HUDEP-2 (cell line): ENCODE measurements around the gene ATP1A4.

ENCODE experiments used
- DNase-seq, 76 experiments: peaks; one replicate each; lab custom pipeline; 2025; ENCODE audit not compliant: unreplicated experiment in 76 of 76; lab: John Stamatoyannopoulos, UW

Gene ATP1A4

DNA sequence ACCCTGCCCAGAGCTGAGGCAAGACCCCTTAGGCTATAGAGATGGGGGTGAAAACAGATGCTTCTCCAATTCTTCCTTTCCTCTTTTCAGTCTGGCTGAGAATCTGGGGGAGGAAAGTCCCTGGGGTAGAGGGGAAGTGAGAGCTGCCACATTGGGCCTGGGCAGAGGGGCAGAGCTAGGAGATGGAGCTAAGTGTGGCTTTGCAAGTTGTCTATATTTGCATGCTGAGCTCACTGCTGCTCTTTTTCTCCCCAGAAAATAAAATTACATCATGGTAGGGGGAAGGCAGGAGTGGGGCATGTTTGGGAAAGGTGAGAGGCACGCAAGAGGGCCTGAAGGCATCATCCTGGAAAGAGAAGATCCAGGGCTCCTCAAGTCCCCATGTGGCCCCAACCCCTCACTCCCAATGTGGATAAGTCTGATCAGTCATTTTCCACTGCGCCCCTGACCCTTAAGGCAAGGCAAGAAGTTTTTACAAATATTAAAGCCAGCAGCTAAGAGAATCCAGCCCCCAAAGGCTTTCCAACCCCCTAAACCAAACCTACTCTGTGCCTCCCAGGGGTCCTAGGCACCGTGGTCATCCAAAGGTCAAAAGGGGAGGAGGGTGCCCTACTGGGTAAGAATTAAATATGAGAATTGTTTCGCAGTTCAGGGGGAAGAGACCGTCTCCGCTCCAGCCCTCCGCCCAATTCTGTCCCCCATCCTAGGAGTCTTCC, 53.3 kb downstream of the ATP1A4 start:
- DNase-seq, result no peak

DNA sequence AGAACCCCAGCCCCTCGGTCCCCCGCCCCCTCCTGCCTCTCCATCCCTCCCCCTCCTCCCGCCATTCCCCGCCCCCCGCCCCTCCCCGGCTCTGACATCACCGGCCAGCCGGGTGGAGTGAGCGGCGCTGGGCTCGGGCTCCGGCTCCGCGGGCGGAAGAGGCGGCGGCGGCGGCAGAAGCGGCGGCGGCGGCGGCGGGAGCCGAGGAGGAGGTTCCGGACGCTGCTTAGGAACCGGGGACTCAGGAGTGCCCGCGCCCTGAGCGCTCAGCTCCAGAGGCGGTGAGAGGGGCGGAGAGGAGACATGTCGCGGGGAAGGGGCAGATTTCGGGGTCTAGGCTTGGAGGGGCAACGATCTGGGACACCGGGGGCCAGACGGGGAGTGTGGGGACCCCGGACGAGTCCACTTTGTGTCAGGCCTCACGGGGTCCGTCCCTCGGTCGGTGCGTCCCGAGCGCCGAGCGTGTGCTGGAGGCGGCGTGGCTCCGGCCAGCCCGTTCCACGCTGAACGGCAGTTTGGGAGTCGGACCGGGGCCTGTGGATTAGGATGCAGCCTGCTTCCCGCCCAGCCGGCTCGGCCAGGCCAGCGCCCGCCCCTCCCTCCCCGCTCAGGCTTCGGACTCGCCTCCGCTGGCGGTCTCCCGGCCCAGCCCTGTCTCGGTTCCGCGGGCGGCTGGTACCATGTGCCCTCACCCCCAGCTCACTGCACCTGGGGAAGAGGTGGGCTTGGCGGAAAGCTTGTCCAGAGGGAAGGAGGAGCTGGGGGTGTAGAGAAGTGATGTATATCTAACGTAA, 54.0 kb downstream of the ATP1A4 start, which contains the start of gene PEA15:
Gene PEA15, plus strand, starts transcription at position 143 of the 794 bp plus-strand sequence. CDS start 6,161 bp downstream, outside the sequence.
- peak in 44 of 76 experiments; percentile 5 to 56 (median 38) for DNase-seq

- DNase-seq, result peak in 9 of 76 experiments; percentile 4 to 28 (median 18)
Measured at GRCh38 chr1:160206036-160206389, 54.6 kb downstream of the ATP1A4 start.

DNA sequence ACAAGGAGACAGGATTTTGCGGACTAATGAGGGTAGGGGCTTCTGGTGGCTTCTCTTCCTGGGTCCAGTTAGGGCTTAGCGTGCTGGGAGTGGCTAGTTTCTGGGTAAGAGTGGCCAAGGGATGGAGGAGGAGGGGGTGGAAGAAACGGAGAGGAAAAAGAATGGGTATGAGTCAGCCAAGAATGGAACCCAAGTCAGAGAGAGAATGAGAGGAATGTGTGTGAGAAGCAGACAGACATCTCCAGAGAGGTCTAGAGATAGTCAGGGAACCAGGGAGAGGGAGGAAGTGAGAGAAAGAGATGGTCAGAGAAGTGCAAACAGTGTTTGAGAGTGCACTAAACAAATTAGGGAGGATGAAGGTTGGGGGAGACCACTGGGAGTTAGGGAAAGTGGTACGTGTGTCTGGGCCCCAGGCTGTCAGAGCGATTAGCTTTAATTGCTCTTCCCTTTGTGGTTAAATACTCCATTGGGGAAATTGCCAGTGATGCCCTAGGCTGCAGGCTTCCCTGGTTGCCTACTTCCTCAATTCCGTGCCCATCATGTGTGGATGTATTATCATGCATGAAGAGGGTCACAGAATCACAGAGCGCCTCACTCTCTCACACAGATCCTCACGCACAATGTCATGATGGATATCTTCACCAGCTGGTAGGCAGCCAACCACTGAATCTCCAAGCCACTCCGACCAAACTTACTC, 55.2 kb downstream of the ATP1A4 start:
- no peak for DNase-seq

- no peak for DNase-seq
Measured at GRCh38 chr1:160207118-160207650, 55.8 kb downstream of the ATP1A4 start.

DNA sequence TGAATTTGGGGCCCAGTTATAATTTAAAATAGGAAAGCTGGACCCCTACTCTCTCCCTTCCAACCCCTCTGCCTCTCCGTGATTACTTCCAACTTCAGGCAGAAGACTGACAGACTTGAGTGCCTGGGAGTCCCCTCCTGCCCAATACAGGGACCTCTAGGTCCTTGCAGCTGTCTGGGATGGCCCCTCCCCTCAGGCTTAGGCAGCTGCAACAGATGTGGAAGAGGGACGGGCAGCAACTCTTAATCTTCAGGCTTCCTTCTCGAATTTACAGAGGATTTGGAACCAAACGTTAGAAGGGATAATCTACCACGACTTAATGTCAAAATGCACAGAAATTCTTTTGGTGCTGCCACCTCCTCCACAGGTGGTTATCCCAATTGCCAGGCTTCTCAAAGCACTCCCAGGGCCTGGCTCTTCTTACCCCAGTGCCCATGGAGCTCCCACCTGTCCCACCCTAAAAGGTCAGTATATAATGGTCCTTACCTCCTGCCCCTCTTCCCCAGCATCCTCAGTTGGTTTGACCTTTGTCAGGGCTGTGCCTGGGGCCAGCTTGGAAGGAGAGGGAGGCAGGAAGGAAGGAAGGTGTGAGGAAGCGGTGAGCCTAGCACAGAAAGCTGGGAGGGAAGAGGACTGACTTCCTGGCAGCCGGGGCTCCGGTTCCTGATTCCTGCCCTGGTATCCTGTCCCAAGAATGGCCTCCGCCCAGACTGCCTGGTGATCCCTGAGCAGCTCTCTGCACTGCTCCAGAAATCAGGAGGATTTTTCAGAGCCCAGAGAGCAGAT, 56.6 kb downstream of the ATP1A4 start:
- no peak for DNase-seq

DNA sequence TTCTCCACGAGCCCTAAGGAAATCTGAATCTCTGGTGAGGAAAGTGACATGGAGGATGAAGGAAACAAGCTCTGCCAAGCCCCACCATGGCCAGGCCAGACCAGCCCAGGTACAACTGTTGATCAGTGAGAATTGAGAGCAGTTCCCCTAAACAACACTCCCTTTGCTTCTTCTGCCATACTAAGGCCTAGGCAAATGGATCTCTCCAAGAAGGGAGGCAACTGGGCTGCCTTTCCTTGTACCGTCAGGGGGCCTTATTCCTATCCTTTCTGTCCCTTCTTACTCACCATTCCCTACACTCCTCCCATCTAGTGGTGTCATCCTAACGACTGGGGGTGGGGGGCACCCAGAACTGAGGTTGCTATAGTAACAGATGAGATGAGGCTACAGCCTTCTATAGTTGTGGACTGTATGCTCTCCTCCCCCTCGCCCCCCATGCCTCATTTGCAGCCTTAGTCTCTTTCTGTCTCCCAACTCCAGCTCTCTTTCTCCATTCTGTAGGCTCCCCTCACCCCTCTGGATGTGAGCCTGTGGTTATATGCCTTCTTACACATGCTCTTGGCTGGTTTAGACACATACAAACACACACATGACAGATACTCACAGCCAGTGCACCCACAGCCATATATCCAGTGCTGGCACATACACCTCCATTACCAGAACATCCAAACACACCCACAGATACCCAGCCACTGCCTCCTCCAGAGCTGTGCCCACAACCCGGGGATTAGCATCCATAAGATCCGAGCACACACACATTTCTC, 57.3 kb downstream of the ATP1A4 start:
- no peak for DNase-seq

DNA sequence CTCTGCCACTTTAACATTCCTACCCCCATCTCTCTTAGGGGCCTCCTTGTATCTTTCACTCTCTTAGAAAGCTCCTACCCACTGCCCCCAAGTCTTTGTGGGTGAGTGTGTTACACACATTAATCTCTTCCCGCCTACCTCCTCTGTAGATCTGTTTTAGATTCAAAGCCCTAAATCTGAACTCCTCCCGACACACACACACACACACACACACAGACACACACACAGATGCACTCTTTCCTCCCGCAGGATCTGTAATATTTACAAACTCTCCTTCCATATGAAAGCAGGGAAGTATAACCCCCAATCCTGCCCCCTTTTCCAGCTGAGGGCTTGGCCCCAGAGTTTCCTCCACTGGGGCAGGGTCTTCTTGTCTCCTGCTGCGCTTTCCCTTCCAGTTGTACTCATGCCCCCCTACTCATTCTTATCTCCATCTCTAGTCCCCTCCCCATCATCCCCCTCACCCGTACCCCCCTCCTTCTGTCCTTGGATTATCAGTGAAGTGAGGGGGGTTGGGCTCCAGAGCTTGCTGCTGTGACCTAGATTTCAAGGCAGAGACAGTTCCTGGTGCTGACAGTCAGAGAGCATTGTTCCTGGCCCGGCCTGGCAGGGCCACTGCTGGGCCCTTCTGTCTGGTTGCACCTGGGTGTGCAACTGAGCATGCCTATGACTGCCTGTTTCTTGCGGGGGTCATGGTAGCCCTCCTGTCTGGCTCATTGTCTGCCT, 58.1 kb downstream of the ATP1A4 start:
- no peak for DNase-seq

- no peak for DNase-seq
Measured at GRCh38 chr1:160210561-160210960, 59.2 kb downstream of the ATP1A4 start.

DNA sequence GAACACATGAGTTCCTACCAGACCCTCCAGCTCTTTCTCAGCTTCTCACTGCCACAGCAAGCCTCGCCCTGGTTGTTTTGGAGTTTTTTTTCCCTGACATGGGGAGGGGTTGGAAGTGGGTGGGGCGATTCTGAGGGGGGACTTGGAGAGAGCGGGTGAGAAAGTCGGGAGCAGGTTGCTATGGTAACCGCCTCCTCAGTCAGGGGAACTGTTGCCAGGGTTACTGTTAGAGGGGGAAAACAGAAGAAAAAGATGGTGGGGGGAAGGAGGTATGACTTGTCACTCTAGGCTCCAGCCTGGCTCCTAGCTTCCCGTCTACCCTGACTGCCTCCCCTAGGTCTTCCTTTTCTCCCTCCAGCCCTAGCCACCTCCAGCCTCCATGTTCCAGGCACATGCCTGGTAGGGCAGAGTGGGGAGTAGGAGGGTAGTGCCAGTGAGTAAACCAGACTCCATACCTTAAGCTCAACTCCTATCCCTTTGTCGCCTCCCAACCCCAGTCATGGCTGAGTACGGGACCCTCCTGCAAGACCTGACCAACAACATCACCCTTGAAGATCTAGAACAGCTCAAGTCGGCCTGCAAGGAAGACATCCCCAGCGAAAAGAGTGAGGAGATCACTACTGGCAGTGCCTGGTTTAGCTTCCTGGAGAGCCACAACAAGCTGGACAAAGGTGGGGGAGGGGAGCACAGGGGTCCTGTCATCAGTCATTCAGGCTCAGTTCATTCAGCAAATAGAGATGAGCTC, 59.8 kb downstream of the ATP1A4 start:
- DNase-seq, result no peak

DNA sequence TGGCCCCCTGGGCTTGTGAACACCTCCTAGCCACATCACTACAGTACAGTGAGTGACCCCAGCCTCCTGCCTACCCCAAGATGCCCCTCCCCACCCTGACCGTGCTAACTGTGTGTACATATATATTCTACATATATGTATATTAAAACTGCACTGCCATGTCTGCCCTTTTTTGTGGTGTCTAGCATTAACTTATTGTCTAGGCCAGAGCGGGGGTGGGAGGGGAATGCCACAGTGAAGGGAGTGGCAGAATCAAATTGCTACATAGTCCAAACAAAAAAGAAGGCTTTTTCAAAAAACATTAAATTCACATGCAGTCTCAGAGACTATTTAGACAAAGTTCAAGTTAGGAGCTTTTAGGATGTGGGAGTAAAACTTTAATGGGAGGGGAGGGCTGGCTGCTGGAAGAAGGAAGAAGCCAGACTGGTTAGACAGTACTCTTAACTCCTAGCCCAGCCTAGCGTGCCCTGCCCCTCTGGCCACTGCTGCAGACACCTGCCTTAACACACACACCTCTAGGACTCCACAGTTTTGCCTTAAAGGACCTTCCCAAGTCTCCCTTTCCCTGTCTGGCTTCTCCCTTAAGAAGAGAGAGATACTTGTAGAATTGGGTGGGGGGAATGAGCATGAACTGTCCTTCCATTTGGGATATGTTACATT, 63.2 kb downstream of the ATP1A4 start:
- no peak for DNase-seq

- no peak for DNase-seq
Measured at GRCh38 chr1:160216301-160216700, 64.9 kb downstream of the ATP1A4 start.

- DNase-seq, result no peak
Measured at GRCh38 chr1:160217481-160218051, 66.2 kb downstream of the ATP1A4 start.

GRCh38 chr1:160219062-160219929, 67.9 kb downstream of the ATP1A4 start:
- peak in 1 of 76 experiments; percentile 11 for DNase-seq

DNA sequence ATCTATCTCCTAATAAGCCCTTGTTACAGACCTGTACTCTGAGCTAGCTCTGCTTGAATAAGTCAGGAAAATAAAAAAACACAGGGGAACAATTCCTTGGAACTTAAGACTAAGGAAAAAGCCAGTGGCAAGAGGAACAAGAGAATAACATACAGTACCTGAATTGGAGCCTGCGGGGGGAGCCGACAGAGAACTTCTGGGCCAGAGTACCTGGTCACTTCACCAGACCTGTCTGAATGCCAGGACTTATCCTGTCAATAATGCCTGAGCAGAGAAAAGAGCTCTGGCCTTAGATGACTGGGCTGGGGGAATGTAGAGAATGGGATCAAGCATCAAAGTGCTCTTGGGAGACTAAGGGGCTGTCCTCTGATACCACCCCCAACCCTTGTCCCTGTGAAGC, 68.9 kb downstream of the ATP1A4 start:
- no peak for DNase-seq

- DNase-seq, result no peak
Measured at GRCh38 chr1:160221089-160221488, 69.7 kb downstream of the ATP1A4 start.

GRCh38 chr1:160222546-160222945, 71.1 kb downstream of the ATP1A4 start:
- DNase-seq, result no peak
